Measurements from ENCODE around the gene WNT7A. TPM values are rescaled to one million over a fixed set of nuclear protein-coding genes. Genes with fewer than 3 reads are reported as not detected.
"Not testable (repeated sequence)": the region's sequence is repeated elsewhere in the genome, so short reads cannot be mapped to it uniquely, and the experiment has no call there.

Gene WNT7A
- 1 to 10 TPM; 2.0 to 4.8 TPM for total RNA-seq
- polyA plus RNA-seq = 1 to 10 TPM; 1.7 to 2.0 TPM
- long read RNA-seq, donor 1, full-length matches to known transcripts = 1 of 1 reads
- long read RNA-seq, donor 1, partial matches to known transcripts = 0 of 1 reads
- long read RNA-seq, donor 1, other reads (novel, unspliced or antisense) = 0 of 1 reads
- long read RNA-seq, donor 2 = 0 reads
- long read RNA-seq, donor 3 = 0 reads
- long read RNA-seq, donor 4 = 0 reads
- long read RNA-seq, donor 5 = 0 reads

GRCh38 chr3:13879946-13880810 lies at the start of gene WNT7A:
TSS of gene WNT7A (minus strand) at chr3:13880071. CDS start at chr3:13879816, 255 bp downstream.
- WGBS, 2 donors = 1% methylated on average over 49 to 88 of the region's 90 CpGs
- Histone ChIP-seq H3K36me3 (ENCODE audit: control insufficient read depth in 4 of 4, insufficient read depth in 4 of 4, low read length in 4 of 4) (no peaks in the 10 kb centered on the region), H3K27me3 (ENCODE audit: control insufficient read depth in 3 of 3, insufficient read depth in 3 of 3, low read length in 2 of 3) (peaks cover 13 to 80% (median 39%) of the 10 kb centered on the region in 3 donors), H3K4me1 (ENCODE audit: control insufficient read depth in 5 of 5, insufficient read depth in 5 of 5, low read length in 5 of 5) (peaks cover 0 to 8% (median 0%) of the 10 kb centered on the region in 5 donors), H3K4me3 (peak within 1 kb of the TSS; percentile 21), H3K27ac (ENCODE audit: low read depth in 1 of 2, low read length in 1 of 2) (no peak within 1 kb of the TSS), H3K9me3 (ENCODE audit: control insufficient read depth in 4 of 4, insufficient read depth in 3 of 4, low read length in 3 of 4) (peaks cover 0 to 6% (median 0%) of the 10 kb centered on the region in 4 donors), H3K9ac (ENCODE audit: insufficient read depth in 1 of 2, low read length in 2 of 2) (no peak within 1 kb of the TSS)
- peak in 1 of 3 donors; percentile 32 for DNase-seq
- ATAC-seq (ENCODE audit: insufficient read depth, low FRiP score) = peak; percentile 54
- TF ChIP-seq CTCF (IDR thresholded peaks at IDR 0.05; ENCODE audit: control extremely low read depth, extremely low read depth) = no peak

GRCh38 chr3:13928741-13929140 lies 48.9 kb upstream of the WNT7A start:
- DNase-seq; H3K4me1 ChIP-seq (ENCODE audit: control insufficient read depth in 5 of 5, insufficient read depth in 5 of 5, low read length in 5 of 5); H3K27ac ChIP-seq (ENCODE audit: low read depth in 1 of 2, low read length in 1 of 2); H3K9ac ChIP-seq (ENCODE audit: insufficient read depth in 1 of 2, low read length in 2 of 2); H3K27me3 ChIP-seq (ENCODE audit: control insufficient read depth in 3 of 3, insufficient read depth in 3 of 3, low read length in 2 of 3); H3K36me3 ChIP-seq (ENCODE audit: control insufficient read depth in 4 of 4, insufficient read depth in 4 of 4, low read length in 4 of 4); ATAC-seq (ENCODE audit: insufficient read depth, low FRiP score); H3K4me3 ChIP-seq: not testable (repeated sequence)
- peaks cover 0 to 29% (median 0%) of the 10 kb centered on the region in 4 donors for H3K9me3 ChIP-seq (ENCODE audit: control insufficient read depth in 4 of 4, insufficient read depth in 3 of 4, low read length in 3 of 4)
- 76 to 86% methylated on average over 1 of the region's 1 CpG for WGBS, 2 donors

GRCh38 chr3:13927295-13927694 lies 47.4 kb upstream of the WNT7A start:
- peaks cover 0 to under 1% (median 0%) of the 10 kb centered on the region in 5 donors for H3K4me1 ChIP-seq (ENCODE audit: control insufficient read depth in 5 of 5, insufficient read depth in 5 of 5, low read length in 5 of 5)
- no peaks in the 10 kb centered on the region for H3K27me3 ChIP-seq (ENCODE audit: control insufficient read depth in 3 of 3, insufficient read depth in 3 of 3, low read length in 2 of 3)
- 74 to 76% methylated on average over 7 of the region's 7 CpGs for WGBS, 2 donors
- no peak for TF ChIP-seq CTCF (IDR thresholded peaks at IDR 0.05; ENCODE audit: control extremely low read depth, extremely low read depth)
- no peak overlapping the region for H3K4me3 ChIP-seq
- no peak overlapping the region for H3K27ac ChIP-seq (ENCODE audit: low read depth in 1 of 2, low read length in 1 of 2)
- peaks cover 0 to 27% (median 0%) of the 10 kb centered on the region in 4 donors for H3K9me3 ChIP-seq (ENCODE audit: control insufficient read depth in 4 of 4, insufficient read depth in 3 of 4, low read length in 3 of 4)
- no peak for DNase-seq
- ATAC-seq (ENCODE audit: insufficient read depth, low FRiP score) = no peak
- H3K9ac ChIP-seq (ENCODE audit: insufficient read depth in 1 of 2, low read length in 2 of 2) = no peak overlapping the region
- H3K36me3 ChIP-seq (ENCODE audit: control insufficient read depth in 4 of 4, insufficient read depth in 4 of 4, low read length in 4 of 4) = no peaks in the 10 kb centered on the region

- no peak overlapping the region for H3K4me3 ChIP-seq
- WGBS, 2 donors = 79 to 91% methylated on average over 1 of the region's 1 CpG
- no peak overlapping the region for H3K27ac ChIP-seq (ENCODE audit: low read depth in 1 of 2, low read length in 1 of 2)
- no peaks in the 10 kb centered on the region for H3K4me1 ChIP-seq (ENCODE audit: control insufficient read depth in 5 of 5, insufficient read depth in 5 of 5, low read length in 5 of 5)
- H3K9me3 ChIP-seq (ENCODE audit: control insufficient read depth in 4 of 4, insufficient read depth in 3 of 4, low read length in 3 of 4) = peaks cover 0 to 5% (median 2%) of the 10 kb centered on the region in 4 donors
- H3K9ac ChIP-seq (ENCODE audit: insufficient read depth in 1 of 2, low read length in 2 of 2) = no peak overlapping the region
- H3K36me3 ChIP-seq (ENCODE audit: control insufficient read depth in 4 of 4, insufficient read depth in 4 of 4, low read length in 4 of 4) = no peaks in the 10 kb centered on the region
- TF ChIP-seq CTCF (IDR thresholded peaks at IDR 0.05; ENCODE audit: control extremely low read depth, extremely low read depth) = no peak
- no peaks in the 10 kb centered on the region for H3K27me3 ChIP-seq (ENCODE audit: control insufficient read depth in 3 of 3, insufficient read depth in 3 of 3, low read length in 2 of 3)
- ATAC-seq (ENCODE audit: insufficient read depth, low FRiP score) = no peak
- DNase-seq = no peak
Measured at GRCh38 chr3:13916375-13916774, 36.5 kb upstream of the WNT7A start.
